HG03469 (cell line): ENCODE data around the gene RALGAPA2.

ENCODE experiments used
- ATAC-seq: cut with Tn5 transposase; IDR thresholded peaks from one replicate; pipeline ENCODE4 v1.9.1; 2021; ENCODE audit warnings: mild to moderate bottlenecking, moderate library complexity, moderate number of reproducible peaks; ENCODE audit not compliant: unreplicated experiment

RALGAPA2 gene

GRCh38 chr20:20480126-20480525 lies 232.3 kb downstream of the RALGAPA2 start:
- no peak for ATAC-seq

DNA sequence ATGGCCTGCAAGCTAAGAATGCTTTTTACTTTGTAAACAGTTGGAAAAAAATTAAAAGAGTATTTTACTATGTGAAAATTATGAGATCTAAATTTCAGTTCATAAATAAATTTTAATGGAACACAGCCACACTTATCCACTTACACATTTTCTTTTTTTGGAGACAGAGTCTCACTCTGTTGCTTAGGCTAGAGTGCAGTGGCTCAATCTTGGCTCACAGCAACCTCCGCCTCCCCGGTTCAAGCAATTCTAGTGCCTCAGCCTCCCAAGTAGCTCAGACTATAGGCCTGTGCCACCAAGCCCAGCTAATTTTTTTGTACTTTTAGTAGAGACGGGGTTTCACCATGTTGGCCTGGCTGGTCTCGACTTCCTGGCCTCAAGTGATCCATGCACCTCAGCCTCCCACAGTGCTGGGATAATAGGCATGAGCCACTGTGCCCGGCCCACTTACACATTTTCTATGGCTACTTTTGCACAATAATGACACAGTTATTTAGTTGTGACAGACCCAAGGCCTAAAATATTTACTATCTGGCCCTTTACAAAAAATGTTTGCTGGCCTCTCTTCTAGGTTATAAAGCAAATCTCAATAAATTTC lies 234.9 kb downstream of the RALGAPA2 start:
- ATAC-seq, result no peak

- no peak for ATAC-seq
These were observed 235.9 kb downstream of the RALGAPA2 start for GRCh38 chr20:20476504-20476903.

DNA sequence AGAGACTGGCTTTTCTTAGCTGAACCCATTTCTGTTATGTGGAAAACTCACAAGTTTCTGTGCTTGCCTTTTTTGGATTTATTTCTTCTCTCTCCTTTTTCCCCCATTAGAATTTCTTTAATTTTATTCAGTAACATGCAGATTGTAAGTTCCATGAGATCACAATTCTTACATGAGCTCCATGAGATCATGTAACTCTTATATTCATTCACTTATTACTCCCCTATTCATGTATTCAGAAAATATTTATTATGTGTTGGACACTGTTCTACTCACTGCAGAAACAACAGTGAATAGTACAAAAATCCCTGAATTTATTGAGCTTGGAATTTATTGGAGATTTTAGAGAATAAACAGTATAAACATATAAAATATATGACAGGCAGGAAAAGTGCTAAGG lies 238.8 kb downstream of the RALGAPA2 start:
- no peak for ATAC-seq

- ATAC-seq, result no peak
These were observed 239.7 kb downstream of the RALGAPA2 start for GRCh38 chr20:20472684-20473274.

DNA sequence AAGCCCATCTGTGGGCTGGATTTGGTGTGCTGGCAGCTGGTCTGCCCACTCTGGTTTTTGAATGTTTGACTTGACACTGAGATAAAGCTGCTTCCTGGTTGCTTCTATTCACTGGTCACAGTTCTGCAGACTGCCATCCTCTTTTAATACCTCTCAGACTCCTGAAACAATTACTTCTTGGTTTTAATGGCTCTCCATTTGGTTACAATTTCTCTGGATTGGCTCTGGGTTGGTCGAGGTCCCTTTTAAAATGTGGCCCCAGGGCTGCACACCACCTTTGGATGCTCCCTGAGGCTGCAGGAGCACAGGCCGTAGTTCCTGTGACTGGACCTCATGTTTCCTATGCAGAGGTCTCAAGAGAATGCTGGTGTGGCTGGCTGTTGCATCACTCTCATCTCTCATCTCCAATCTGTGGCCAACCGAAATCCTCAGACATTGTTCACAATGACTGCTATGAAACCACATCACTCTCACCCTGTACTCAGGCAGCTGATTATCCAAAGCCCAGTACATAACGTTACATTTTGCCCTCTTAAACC lies 246.0 kb downstream of the RALGAPA2 start:
- peak; percentile 87 for ATAC-seq

DNA sequence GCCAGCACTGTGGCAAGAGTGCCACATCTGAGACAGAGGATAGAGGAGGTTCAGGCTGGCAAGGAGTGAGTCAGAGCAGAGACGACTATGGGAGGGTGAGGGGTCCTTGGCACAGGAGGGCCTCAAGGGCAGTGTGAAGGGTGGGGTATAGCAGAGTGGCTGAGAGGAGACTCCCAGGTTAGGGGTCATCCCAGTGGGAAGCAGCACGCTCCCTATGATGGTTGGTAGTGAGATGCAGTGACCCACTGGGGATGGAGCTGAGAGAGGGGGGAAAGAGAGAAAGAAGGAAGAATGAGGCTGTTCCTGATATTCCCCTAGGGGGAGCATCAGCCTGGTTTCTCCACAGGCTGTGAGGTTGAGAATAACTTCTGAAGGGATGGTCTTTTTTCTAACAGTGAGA lies 247.2 kb downstream of the RALGAPA2 start:
- no peak for ATAC-seq

DNA sequence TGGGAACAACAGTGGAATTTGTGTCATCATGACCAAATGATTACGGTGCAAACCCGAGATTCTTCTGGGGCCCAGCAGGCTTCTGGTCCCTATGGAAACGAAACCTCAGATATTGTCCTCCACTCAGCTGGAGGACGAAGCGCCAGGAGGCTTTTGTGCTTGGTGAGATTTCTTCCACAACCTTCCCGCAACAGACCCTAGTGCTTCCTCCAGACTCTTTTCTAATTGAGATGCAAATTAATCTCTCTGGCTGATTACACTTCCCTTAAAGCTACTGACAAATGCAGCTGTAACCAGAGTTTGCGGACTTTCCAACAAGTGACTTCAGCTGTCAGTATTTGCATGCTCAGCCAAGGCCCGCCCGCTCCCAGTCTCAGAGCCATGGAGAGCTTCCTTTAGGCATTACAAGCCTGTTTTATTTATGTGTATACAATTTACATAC lies 248.5 kb downstream of the RALGAPA2 start:
- no peak for ATAC-seq

DNA sequence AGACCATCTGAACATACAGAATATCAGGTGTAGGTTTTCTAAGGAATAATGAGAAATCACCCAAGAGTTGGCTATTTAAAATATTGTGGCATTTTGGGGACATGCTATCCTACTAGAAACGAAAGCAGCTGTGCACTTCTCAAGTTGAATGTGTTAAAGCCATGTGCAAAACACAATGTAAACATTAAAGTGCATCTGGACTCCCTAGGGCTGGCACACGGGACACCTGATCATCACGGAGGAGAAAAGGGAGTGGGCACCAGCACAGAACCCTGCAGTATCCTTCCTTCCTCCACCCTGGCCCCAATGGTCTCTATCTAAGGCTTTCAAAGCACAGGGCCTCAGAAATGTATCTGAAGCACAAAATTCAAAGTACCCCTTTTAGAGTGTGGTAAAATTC lies 250.3 kb downstream of the RALGAPA2 start:
- no peak for ATAC-seq

GRCh38 chr20:20461551-20461950 lies 250.9 kb downstream of the RALGAPA2 start:
- ATAC-seq, result no peak

DNA sequence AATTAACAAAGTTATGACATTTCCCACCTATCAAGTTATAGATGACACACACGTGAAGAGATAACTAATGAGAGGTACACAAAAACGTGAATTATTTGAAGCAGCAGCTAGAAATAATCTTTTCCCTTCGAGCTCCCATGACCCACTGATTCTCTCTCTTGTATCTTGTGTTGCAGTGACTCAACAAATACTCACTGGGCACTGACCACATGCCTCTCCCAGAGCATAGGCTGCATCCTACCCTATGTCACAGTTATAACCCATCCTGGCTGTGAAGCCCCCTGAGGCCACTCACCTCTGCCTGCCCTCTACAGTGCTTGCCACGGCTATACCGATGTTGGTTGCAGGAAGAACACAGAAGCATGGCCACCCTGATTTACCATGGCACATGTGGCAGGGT lies 252.7 kb downstream of the RALGAPA2 start:
- ATAC-seq, result no peak

GRCh38 chr20:20457392-20458126 lies 254.9 kb downstream of the RALGAPA2 start:
- no peak for ATAC-seq

- ATAC-seq, result no peak
These were observed 255.7 kb downstream of the RALGAPA2 start for GRCh38 chr20:20456741-20457140.

DNA sequence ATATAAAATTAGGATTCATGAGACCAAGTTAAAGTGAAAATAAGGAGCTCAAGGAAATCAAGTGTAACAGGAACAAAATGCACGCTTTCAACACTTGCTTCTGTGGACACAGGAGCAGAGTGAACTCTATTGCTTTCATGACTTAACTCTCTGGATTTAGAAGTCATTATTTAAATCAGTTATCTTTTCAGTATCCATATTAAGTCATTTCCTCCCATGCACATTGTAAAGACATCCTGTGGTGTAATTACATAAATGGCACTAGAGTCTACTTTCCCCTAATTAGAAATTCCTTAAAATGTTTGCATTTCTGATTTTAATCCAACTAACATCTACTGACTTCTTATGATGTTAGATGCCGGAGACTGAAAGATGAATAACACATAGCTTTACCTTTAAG lies 256.5 kb downstream of the RALGAPA2 start:
- ATAC-seq, result no peak

DNA sequence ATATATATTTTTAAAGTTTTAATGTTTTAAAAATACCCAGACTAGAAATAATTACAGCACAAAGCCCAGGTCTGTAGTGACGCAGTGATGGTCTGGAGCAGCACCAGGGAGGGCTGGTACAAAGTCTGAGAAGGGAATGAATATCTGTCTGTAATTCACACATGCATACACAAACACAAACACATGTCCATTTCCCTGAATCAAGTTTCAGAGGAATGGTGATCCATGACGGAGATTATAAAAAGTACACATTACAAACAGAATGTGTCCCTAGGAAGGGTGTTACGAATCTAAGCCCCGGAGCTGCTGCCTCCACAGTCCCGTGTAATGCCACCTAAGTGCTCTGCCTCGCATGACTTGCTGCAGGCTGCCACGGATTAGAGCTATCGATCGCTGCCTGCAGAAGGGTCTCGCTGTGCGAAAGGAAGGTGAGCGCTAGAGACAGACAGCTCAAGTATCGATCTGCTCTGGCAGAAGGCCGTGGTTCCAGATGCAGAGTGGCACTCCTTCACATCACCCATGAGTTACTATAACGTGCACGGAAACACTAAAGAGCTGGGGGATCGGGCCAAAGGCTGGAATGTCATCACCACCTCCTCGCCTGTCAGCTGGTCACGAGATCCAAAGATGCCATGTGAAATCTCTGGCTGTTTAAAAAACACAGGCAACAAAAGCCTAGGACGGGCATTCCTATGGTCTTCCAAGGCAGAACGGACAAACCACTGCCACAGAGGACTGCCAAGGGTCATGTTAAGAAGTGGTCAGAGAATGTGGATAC lies 257.4 kb downstream of the RALGAPA2 start:
- ATAC-seq, result no peak

GRCh38 chr20:20454367-20454766 lies 258.1 kb downstream of the RALGAPA2 start:
- ATAC-seq, result no peak

DNA sequence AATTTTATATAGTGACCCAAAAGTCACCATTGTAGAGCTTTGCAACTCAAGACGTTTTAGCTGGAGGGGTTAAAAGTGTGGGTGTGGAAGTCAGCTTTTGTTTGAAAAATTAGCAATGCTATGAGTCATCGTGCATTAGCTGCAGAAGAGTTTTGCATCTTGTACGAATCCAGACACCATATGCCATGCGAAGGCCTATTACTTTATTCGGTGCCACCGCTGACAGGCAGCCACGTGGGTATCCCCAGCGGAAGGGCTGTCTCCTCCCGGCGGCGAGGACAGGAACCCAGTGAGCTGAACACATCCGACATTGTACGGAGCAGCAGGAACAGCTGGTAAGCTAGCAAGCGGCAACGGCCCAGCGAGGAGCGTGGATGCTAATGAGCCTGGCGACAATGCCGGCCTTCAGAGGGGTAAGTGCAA lies 260.2 kb downstream of the RALGAPA2 start:
- ATAC-seq, result peak; percentile 80

DNA sequence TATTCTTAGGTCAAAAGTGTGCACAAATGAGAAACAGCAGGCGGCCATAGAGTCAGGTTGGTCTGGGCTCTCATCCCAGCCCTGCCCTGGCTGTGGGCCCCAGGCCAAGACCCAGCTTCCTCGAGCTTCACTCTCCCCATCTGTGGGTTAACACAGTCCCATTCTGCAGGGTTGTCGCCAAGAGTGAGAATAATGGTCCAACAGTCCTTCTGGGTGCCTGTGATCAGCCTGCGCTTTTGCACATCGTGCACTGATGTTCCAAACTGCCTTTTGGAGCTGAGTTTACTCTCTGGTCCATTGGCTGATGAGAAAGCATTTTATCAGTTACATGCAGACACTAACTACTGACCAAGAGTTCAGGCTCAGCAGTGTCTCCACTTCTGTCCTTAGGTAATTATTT lies 261.9 kb downstream of the RALGAPA2 start:
- ATAC-seq, result no peak

GRCh38 chr20:20448881-20449280 lies 263.6 kb downstream of the RALGAPA2 start:
- no peak for ATAC-seq

DNA sequence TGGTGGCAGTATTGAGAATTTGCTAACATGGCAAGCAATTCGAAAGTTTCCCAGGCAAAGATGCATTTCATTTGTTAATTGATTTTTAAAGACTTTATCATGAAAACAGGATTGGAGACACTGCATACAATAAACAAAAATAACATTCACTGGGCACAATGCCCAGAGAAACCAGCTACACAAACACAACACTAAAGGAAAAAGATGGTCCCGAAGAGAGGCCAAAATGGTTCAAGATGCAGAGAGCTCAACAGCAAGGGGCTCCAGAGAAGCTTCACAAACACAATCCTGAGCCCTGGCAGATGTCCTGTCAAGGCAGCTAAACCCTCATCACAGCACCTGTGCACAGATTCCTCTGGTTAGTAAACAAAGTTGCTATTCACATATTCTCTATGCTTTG lies 265.2 kb downstream of the RALGAPA2 start:
- ATAC-seq, result no peak

DNA sequence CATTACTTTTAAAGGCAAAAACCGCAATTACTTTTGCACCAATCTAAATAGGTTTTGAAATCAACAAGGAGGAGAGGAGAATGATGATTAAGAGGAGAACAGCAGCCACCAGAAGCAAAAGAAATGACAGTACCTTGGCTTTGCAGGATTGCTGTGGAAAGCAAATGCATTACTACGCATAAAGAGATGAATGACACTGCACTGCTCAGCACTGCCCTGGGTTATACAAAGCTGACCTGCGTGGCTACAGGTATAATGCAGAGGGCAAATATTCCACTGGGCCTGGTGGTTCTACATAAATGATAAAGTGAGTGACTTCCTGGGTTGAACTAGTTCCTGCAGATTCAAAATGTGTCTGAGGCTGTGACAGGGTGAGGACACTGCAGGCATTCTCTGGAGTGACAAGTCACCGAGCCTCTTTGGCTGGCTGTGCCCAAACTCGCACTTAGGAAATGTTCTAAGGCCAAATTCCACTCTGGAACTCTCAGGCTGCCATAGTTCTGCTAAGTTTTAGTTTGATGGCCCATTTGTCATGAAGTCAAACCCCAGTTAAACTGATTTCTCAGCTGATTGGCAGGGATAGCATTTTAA lies 265.9 kb downstream of the RALGAPA2 start:
- ATAC-seq, result no peak
